Measurements from ENCODE around the gene NGB.

The NGB gene

GRCh38 chr14:77306851-77307496 lies 36.0 kb upstream of the NGB start:
- Mint-ChIP-seq H3K27ac (no peak overlapping the region), H3K4me1 (peaks cover 14% of the 10 kb centered on the region), H3K36me3 (no peaks in the 10 kb centered on the region), H3K9me3 (no peaks in the 10 kb centered on the region), H3K4me3 (no peak overlapping the region), H3K27me3 (no peaks in the 10 kb centered on the region)
- CTCF ChIA-PET = interaction anchor here (1.2 to 13.4 kb wide), 3 partner anchors 8 to 156 kb away, joined by 4 to 255 read pairs (median 5); no protein-coding TSS in a partner anchor
- DNase-seq = no peak

DNA sequence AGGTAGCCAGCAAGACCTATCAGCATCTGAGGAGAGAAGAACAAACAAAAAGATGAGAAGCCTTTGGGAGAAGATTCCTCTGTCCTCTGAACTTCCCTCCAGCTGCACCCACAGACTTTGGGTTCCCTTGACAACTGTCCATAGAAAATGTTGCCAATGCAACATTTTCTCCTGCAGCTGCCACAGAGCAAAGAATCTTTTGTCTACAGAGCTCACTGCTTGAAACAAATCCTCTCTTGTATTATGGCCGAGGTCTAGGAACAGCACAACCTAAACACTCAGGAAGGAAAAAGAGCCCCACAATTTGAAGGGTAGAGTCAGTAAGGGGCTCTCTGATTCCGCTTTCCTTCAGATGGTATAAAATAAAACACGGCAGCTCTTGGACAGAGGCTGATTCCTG lies 35.4 kb upstream of the NGB start:
- no peak overlapping the region for H3K27ac Mint-ChIP-seq
- peaks cover 14% of the 10 kb centered on the region for H3K4me1 Mint-ChIP-seq
- H3K9me3 Mint-ChIP-seq = no peaks in the 10 kb centered on the region
- H3K4me3 Mint-ChIP-seq = no peak overlapping the region
- DNase-seq = no peak
- H3K27me3 Mint-ChIP-seq = no peaks in the 10 kb centered on the region
- CTCF ChIA-PET = interaction anchor here (1.2 to 13.4 kb wide), 3 partner anchors 9 to 155 kb away, joined by 4 to 255 read pairs (median 5); no protein-coding TSS in a partner anchor
- no peaks in the 10 kb centered on the region for H3K36me3 Mint-ChIP-seq

DNA sequence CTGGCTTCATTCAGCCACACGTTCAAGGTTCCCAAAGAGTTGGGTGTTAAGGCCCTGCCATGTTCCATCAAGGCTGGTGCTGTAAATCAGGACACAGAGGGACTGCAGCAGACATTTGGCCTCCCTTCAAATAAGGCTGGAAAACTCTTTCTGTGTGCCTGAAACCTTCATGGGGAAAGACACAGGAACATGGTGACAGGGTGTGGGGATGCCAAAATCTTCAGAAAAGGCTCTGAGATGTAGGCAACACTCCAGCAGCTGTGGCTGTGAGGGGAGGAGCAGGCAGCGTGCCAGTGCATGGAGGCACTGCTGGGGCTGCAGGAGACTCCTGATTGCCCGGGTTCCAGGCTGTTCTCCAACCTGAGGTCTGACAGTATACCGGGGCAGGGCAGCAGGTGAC lies 34.7 kb upstream of the NGB start:
- CTCF ChIA-PET = interaction anchor here (2.2 to 13.4 kb wide), 2 partner anchors 9 to 153 kb away, joined by 12 to 255 read pairs; no protein-coding TSS in a partner anchor
- H3K36me3 Mint-ChIP-seq = no peaks in the 10 kb centered on the region
- no peaks in the 10 kb centered on the region for H3K27me3 Mint-ChIP-seq
- H3K27ac Mint-ChIP-seq = no peak overlapping the region
- no peak overlapping the region for H3K4me3 Mint-ChIP-seq
- DNase-seq = no peak
- H3K9me3 Mint-ChIP-seq = no peaks in the 10 kb centered on the region
- peaks cover 14% of the 10 kb centered on the region for H3K4me1 Mint-ChIP-seq

DNA sequence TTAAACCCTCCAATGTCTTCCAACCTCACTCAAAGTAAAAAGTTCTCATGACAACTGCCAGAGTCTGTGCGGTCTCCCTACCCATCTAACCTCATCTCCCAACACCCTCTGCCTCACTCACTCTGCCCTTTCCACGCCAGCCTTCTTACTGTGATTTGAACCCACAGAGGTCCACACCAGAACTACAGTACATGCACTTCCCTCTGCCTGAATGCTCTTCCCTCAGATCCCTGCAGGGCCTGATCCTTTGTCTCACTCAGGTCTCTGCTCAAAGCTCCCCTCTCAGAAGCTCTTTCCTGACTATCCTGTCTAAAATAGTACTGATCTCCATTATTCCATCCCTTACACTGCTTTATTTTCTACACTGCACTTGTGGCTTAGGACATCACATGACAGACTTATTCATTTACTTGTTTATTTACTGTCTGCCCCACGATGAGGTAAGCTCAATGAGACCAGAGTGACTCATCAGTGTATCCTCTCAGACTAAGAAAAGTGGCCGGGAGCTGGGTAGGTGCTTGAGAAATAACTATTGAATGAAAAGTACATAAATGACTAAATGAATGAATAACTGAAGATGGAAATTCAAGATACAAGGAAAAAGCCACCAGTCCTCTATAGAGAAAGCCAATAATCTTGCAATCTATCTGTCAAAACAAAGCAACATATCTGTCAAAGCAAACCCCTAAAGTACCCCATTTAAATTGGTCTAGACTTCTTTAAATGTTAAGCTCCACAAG lies 32.6 kb upstream of the NGB start:
- CTCF ChIA-PET = interaction anchor here (1.2 to 13.4 kb wide), 5 partner anchors 11 to 151 kb away, joined by 3 to 255 read pairs (median 4); partner anchors contain the start of genes SAMD15 and TMED8

DNA sequence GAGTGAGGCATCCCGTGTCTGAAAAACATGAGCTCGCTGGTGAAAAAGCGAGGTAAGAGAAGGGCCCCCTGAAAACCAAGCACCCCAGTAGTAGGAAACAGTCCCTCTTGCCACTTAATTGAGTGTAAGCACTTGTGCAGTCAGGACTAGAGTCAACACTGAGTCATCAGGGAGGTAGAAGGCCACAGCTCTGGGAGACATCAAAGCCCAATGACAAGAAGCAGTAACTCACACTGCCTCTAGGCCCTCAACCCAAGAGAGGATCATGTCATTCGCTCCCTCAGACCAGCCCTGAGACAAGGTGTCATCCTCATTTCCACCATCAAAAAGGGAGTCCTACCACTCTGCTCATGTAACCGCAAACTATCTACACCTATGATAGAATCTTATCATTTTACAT lies 31.9 kb upstream of the NGB start:
- peak overlapping the region; percentile 66 for H3K27ac Mint-ChIP-seq
- H3K36me3 Mint-ChIP-seq = no peaks in the 10 kb centered on the region
- no peaks in the 10 kb centered on the region for H3K9me3 Mint-ChIP-seq
- DNase-seq = no peak
- H3K27me3 Mint-ChIP-seq = no peaks in the 10 kb centered on the region
- H3K4me1 Mint-ChIP-seq = peaks cover 8% of the 10 kb centered on the region
- CTCF ChIA-PET = interaction anchor here (1.3 to 13.4 kb wide), 3 partner anchors 10 to 74 kb away, joined by 4 to 255 read pairs (median 4); partner anchors contain the start of genes SAMD15 and TMED8
- no peak overlapping the region for H3K4me3 Mint-ChIP-seq

More for the DNA sequence above, 32.6 kb upstream of the NGB start:
- H3K27me3 Mint-ChIP-seq = no peaks in the 10 kb centered on the region
- H3K36me3 Mint-ChIP-seq = no peaks in the 10 kb centered on the region
- peaks cover 8% of the 10 kb centered on the region for H3K4me1 Mint-ChIP-seq
- DNase-seq = no peak
- H3K27ac Mint-ChIP-seq = peak overlapping the region; percentile 66
- H3K9me3 Mint-ChIP-seq = no peaks in the 10 kb centered on the region
- no peak overlapping the region for H3K4me3 Mint-ChIP-seq

GRCh38 chr14:77301103-77301502 lies 30.1 kb upstream of the NGB start:
- H3K27me3 Mint-ChIP-seq = no peaks in the 10 kb centered on the region
- H3K9me3 Mint-ChIP-seq = no peaks in the 10 kb centered on the region
- H3K4me1 Mint-ChIP-seq = peaks cover 8% of the 10 kb centered on the region
- H3K4me3 Mint-ChIP-seq = no peak overlapping the region
- DNase-seq = peak; percentile 78
- CTCF ChIA-PET = interaction anchor here (0.8 to 13.4 kb wide), 13 partner anchors 9 to 290 kb away, joined by 3 to 255 read pairs (median 5); partner anchors contain the start of gene VIPAS39
- H3K36me3 Mint-ChIP-seq = no peaks in the 10 kb centered on the region
- H3K27ac Mint-ChIP-seq = no peak overlapping the region

- Mint-ChIP-seq H3K36me3 (no peaks in the 10 kb centered on the region), H3K27ac (no peak overlapping the region), H3K4me3 (no peak overlapping the region), H3K9me3 (no peaks in the 10 kb centered on the region), H3K27me3 (no peaks in the 10 kb centered on the region), H3K4me1 (peaks cover 8% of the 10 kb centered on the region)
- DNase-seq = no peak
- CTCF ChIA-PET = interaction anchor here (2.1 to 13.4 kb wide), 4 partner anchors 15 to 148 kb away, joined by 4 to 255 read pairs (median 13); no protein-coding TSS in a partner anchor
These were observed 28.8 kb upstream of the NGB start for GRCh38 chr14:77299771-77300170.

GRCh38 chr14:77296906-77297305 lies 25.9 kb upstream of the NGB start:
- no peak for DNase-seq
- H3K4me1 Mint-ChIP-seq = no peaks in the 10 kb centered on the region
- no peaks in the 10 kb centered on the region for H3K27me3 Mint-ChIP-seq
- no peaks in the 10 kb centered on the region for H3K9me3 Mint-ChIP-seq
- H3K27ac Mint-ChIP-seq = no peak overlapping the region
- no peaks in the 10 kb centered on the region for H3K36me3 Mint-ChIP-seq
- CTCF ChIA-PET = interaction anchor here (13.4 kb wide), 1 partner anchor 18 kb away, joined by 255 read pairs; no protein-coding TSS in a partner anchor
- H3K4me3 Mint-ChIP-seq = no peak overlapping the region

DNA sequence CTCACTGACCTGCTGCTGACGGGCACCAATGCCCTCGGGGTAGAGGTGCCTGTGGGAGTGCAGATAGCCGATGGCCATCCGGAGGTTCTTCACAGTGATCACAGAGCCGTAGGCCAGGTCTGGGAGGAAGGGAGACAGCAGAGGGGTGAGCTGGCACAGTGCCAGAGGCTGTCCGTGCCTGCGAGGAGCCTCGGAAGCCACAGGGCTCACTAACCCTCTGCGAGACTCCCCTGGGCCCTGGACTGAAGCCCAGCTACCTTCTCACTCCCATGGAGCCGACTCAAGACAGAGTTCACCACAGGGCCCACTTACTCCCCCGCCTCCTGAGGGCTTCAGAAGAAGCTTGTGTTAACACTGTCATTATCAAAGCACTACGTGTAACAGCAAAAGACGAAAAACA lies 25.1 kb upstream of the NGB start:
- CTCF ChIA-PET = interaction anchor here (13.4 kb wide), 1 partner anchor 19 kb away, joined by 255 read pairs; no protein-coding TSS in a partner anchor
- Mint-ChIP-seq H3K9me3 (no peaks in the 10 kb centered on the region), H3K4me1 (no peaks in the 10 kb centered on the region), H3K4me3 (no peak overlapping the region), H3K27ac (no peak overlapping the region), H3K36me3 (no peaks in the 10 kb centered on the region), H3K27me3 (no peaks in the 10 kb centered on the region)
- no peak for DNase-seq

DNA sequence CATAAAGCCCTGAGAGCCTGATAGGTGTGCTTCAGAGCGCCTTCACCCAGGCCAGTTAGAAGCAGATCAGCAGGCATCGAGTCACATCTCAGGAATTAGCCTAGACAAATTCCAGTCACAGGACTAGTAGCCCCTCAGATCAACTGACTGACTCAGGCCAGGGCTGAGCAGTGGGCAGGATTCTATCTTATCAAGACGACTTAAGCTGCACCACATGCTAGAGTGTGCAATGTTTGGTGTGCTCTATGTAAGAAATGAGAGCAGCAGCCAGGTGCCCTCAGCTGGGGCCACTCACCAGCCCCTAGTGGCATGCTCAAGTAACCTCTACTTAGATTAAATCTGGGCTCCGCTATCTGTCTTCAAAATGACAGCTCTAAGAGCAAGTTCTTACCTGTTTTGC lies 19.7 kb upstream of the NGB start:
- CTCF ChIA-PET = interaction anchor here (1.0 to 1.3 kb wide), 2 partner anchors 10 to 25 kb away, joined by 5 to 6 read pairs; no protein-coding TSS in a partner anchor
- Mint-ChIP-seq H3K27ac (no peak overlapping the region), H3K27me3 (no peaks in the 10 kb centered on the region), H3K36me3 (no peaks in the 10 kb centered on the region), H3K9me3 (no peaks in the 10 kb centered on the region), H3K4me3 (no peak overlapping the region), H3K4me1 (no peaks in the 10 kb centered on the region)
- no peak for DNase-seq

GRCh38 chr14:77286576-77286975 lies 15.6 kb upstream of the NGB start:
- Mint-ChIP-seq H3K27me3 (no peaks in the 10 kb centered on the region), H3K4me3 (no peak overlapping the region), H3K4me1 (no peaks in the 10 kb centered on the region), H3K36me3 (no peaks in the 10 kb centered on the region), H3K9me3 (no peaks in the 10 kb centered on the region), H3K27ac (no peak overlapping the region)
- no peak for DNase-seq
- CTCF ChIA-PET = interaction anchor here (1.2 kb wide), 1 partner anchor 103 kb away, joined by 3 read pairs; no protein-coding TSS in a partner anchor

GRCh38 chr14:77284466-77284865 lies 13.5 kb upstream of the NGB start:
- no peak overlapping the region for H3K27ac Mint-ChIP-seq
- H3K27me3 Mint-ChIP-seq = no peaks in the 10 kb centered on the region
- CTCF ChIA-PET = interaction anchor here (1.2 kb wide), 1 partner anchor 32 kb away, joined by 4 read pairs; no protein-coding TSS in a partner anchor

GRCh38 chr14:77284066-77284465 lies 13.1 kb upstream of the NGB start:
- H3K9me3 Mint-ChIP-seq = no peaks in the 10 kb centered on the region
- CTCF ChIA-PET = interaction anchor here (1.2 kb wide), 1 partner anchor 32 kb away, joined by 4 read pairs; no protein-coding TSS in a partner anchor
- no peaks in the 10 kb centered on the region for H3K4me1 Mint-ChIP-seq
- H3K4me3 Mint-ChIP-seq = no peak overlapping the region
- H3K36me3 Mint-ChIP-seq = no peaks in the 10 kb centered on the region
- H3K27ac Mint-ChIP-seq = no peak overlapping the region
- DNase-seq = no peak
- H3K27me3 Mint-ChIP-seq = no peaks in the 10 kb centered on the region

More at GRCh38 chr14:77284466-77284865, 13.5 kb upstream of the NGB start:
- H3K4me1 Mint-ChIP-seq = no peaks in the 10 kb centered on the region
- no peaks in the 10 kb centered on the region for H3K9me3 Mint-ChIP-seq
- no peaks in the 10 kb centered on the region for H3K36me3 Mint-ChIP-seq
- DNase-seq = no peak
- no peak overlapping the region for H3K4me3 Mint-ChIP-seq

GRCh38 chr14:77281852-77282410 lies 10.9 kb upstream of the NGB start:
- no peaks in the 10 kb centered on the region for H3K9me3 Mint-ChIP-seq
- no peak overlapping the region for H3K4me3 Mint-ChIP-seq
- no peaks in the 10 kb centered on the region for H3K36me3 Mint-ChIP-seq
- no peak overlapping the region for H3K27ac Mint-ChIP-seq
- H3K4me1 Mint-ChIP-seq = no peaks in the 10 kb centered on the region
- no peak for DNase-seq
- CTCF ChIA-PET = interaction anchor here (1.2 kb wide), 1 partner anchor 33 kb away, joined by 3 read pairs; no protein-coding TSS in a partner anchor
- H3K27me3 Mint-ChIP-seq = no peaks in the 10 kb centered on the region

Measured in activated naive CD4-positive, alpha-beta T cell treated with anti-CD3 and anti-CD28 coated beads, Interleukin-2, amount 10 ng/mL, durations not matched to agents 7 days and 5 days (primary cell).